Measurements from ENCODE around the gene METTL2A. TPM values are rescaled to one million over a fixed set of nuclear protein-coding genes. Genes with fewer than 3 reads are reported as not detected.
"Not testable (repeated sequence)": the region's sequence is repeated elsewhere in the genome, so short reads cannot be mapped to it uniquely, and the experiment has no call there.

Gene METTL2A
- polyA plus RNA-seq, 3 donors: 2.2 to 5.6 (median 3.9) TPM

DNA sequence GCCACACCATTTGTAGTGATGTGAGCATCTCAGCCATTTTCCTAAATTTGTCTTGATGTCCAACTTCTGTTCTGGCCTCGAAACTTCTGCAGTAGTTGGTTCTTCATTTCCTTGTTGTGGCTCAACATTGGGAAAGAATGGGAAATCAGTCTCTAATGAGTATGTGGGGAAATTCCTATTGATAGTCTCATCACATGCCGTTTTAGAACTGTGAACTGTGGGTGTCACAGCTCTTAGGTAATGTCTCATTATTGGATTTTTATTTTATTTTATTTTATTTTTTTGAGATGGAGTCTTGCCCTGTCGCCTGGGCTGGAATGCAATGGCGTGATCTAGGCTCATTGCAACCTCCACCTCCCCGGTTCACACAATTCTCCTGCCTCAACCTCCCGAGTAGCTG is 17.5 kb downstream of the METTL2A start:
- H3K9me3 ChIP-seq (replicated peaks in 1 of 2; ENCODE audit: control insufficient read depth in 1 of 2, insufficient read depth in 1 of 2, low read length in 2 of 2); H3K9ac ChIP-seq (ENCODE audit: insufficient read depth, low read length, poor library complexity, severe bottlenecking); H3K4me1 ChIP-seq (ENCODE audit: control insufficient read depth in 1 of 2, insufficient read depth in 2 of 2, low read length in 2 of 2); DNase-seq; H3K27me3 ChIP-seq (ENCODE audit: control insufficient read depth in 2 of 2, insufficient read depth in 2 of 2, low read length in 2 of 2); H3K79me2 ChIP-seq (ENCODE audit: insufficient read depth, low read length); H3K4me1 Mint-ChIP-seq; H3K27ac ChIP-seq (ENCODE audit: low read depth in 1 of 2, low read length in 2 of 2); H3K4me3 ChIP-seq (replicated peaks in 1 of 3; ENCODE audit: low read depth in 2 of 3, low read length in 3 of 3); H3K4me2 ChIP-seq (replicated peaks; ENCODE audit: extremely low read depth, low read length, poor library complexity, severe bottlenecking); H3K27ac Mint-ChIP-seq; H3K9me3 Mint-ChIP-seq; H3K27me3 Mint-ChIP-seq (ENCODE audit: low read depth in 3 of 3); H4K20me1 ChIP-seq (ENCODE audit: insufficient read depth, low read length); H3K4me3 Mint-ChIP-seq; H2AFZ ChIP-seq (ENCODE audit: insufficient read depth, low read depth, low read length, poor library complexity, severe bottlenecking); intact Hi-C loops (cut with micrococcal nuclease): not testable (repeated sequence)
- WGBS (ENCODE audit: insufficient coverage): no CpG with 5 or more reads among the region's 6 CpGs
- H3K36me3 Mint-ChIP-seq: peaks cover 44 to 65% of the 10 kb centered on the region in 2 donors
- peaks cover 18 to 51% of the 10 kb centered on the region in 2 donors for H3K36me3 ChIP-seq (replicated peaks in 1 of 2; ENCODE audit: control insufficient read depth in 1 of 2, insufficient read depth in 2 of 2, low read length in 2 of 2)

DNA sequence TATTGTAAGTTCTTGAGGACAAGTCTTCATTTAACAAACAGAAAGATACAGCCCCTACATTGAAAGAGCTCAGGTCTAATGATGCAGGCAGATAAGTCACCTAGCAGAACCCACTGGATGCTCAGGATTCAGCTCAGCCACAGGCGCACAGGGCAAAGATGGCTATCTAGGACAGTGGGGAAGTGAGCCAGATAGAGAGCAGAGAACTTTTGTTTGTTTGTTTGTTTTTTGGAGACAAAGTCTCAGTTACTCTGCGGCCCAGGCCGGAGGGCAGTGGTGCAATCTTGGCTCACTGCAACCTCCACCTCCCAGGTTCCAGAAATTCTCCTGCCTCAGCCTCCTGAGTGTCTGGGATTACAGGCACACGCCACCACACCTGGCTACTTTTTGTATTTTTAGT is 20.4 kb downstream of the METTL2A start:
- Histone ChIP-seq H3K27me3 (ENCODE audit: control insufficient read depth in 2 of 2, insufficient read depth in 2 of 2, low read length in 2 of 2) (no peaks in the 10 kb centered on the region), H4K20me1 (ENCODE audit: insufficient read depth, low read length) (no peaks in the 10 kb centered on the region), H2AFZ (ENCODE audit: insufficient read depth, low read depth, low read length, poor library complexity, severe bottlenecking) (no peak overlapping the region), H3K4me1 (ENCODE audit: control insufficient read depth in 1 of 2, insufficient read depth in 2 of 2, low read length in 2 of 2) (no peaks in the 10 kb centered on the region), H3K4me2 (replicated peaks; ENCODE audit: extremely low read depth, low read length, poor library complexity, severe bottlenecking) (no peak overlapping the region), H3K4me3 (replicated peaks in 1 of 3; ENCODE audit: low read depth in 2 of 3, low read length in 3 of 3) (no peak overlapping the region), H3K9me3 (replicated peaks in 1 of 2; ENCODE audit: control insufficient read depth in 1 of 2, insufficient read depth in 1 of 2, low read length in 2 of 2) (no peaks in the 10 kb centered on the region), H3K9ac (ENCODE audit: insufficient read depth, low read length, poor library complexity, severe bottlenecking) (no peak overlapping the region), H3K36me3 (replicated peaks in 1 of 2; ENCODE audit: control insufficient read depth in 1 of 2, insufficient read depth in 2 of 2, low read length in 2 of 2) (peaks cover 26 to 73% of the 10 kb centered on the region in 2 donors), H3K27ac (ENCODE audit: low read depth in 1 of 2, low read length in 2 of 2) (no peak overlapping the region), H3K79me2 (ENCODE audit: insufficient read depth, low read length) (no peaks in the 10 kb centered on the region)
- no peaks in the 10 kb centered on the region for H3K9me3 Mint-ChIP-seq
- H3K27ac Mint-ChIP-seq: peak overlapping the region in 1 of 7 donors; percentile 43
- no peak overlapping the region for H3K4me3 Mint-ChIP-seq
- intact Hi-C loops (cut with micrococcal nuclease): no loop called here
- H3K4me1 Mint-ChIP-seq: no peaks in the 10 kb centered on the region
- H3K27me3 Mint-ChIP-seq (ENCODE audit: low read depth in 3 of 3): no peaks in the 10 kb centered on the region
- no peak for DNase-seq
- 94% methylated on average over 3 of the region's 4 CpGs for WGBS (ENCODE audit: insufficient coverage)
- H3K36me3 Mint-ChIP-seq: peaks cover 51 to 80% of the 10 kb centered on the region in 2 donors
- TF ChIP-seq, protein P1, sequence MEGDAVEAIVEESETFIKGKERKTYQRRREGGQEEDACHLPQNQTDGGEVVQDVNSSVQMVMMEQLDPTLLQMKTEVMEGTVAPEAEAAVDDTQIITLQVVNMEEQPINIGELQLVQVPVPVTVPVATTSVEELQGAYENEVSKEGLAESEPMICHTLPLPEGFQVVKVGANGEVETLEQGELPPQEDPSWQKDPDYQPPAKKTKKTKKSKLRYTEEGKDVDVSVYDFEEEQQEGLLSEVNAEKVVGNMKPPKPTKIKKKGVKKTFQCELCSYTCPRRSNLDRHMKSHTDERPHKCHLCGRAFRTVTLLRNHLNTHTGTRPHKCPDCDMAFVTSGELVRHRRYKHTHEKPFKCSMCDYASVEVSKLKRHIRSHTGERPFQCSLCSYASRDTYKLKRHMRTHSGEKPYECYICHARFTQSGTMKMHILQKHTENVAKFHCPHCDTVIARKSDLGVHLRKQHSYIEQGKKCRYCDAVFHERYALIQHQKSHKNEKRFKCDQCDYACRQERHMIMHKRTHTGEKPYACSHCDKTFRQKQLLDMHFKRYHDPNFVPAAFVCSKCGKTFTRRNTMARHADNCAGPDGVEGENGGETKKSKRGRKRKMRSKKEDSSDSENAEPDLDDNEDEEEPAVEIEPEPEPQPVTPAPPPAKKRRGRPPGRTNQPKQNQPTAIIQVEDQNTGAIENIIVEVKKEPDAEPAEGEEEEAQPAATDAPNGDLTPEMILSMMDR (IDR thresholded peaks at IDR 0.05): no peak

DNA sequence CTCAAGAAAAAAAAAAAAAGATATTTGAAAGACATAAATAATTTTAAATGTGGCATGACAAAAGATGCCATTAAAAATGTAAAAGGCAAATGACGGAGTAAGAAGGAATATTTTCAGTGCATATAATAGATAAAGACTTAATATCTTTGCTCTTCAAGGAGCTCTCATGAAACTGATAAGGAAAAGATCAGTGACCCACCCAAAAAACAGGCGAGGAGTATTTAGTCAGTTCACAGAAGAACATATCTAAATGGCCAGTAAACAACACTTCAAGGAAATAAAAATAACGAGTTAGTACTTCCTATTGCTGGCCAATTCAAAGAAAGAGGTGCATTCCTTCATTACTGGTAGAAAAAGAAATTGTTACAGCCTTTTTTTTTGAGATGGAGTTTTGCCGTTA is 22.1 kb downstream of the METTL2A start:
- H2AFZ ChIP-seq (ENCODE audit: insufficient read depth, low read depth, low read length, poor library complexity, severe bottlenecking); H3K27me3 Mint-ChIP-seq (ENCODE audit: low read depth in 3 of 3); H3K79me2 ChIP-seq (ENCODE audit: insufficient read depth, low read length); H3K4me1 ChIP-seq (ENCODE audit: control insufficient read depth in 1 of 2, insufficient read depth in 2 of 2, low read length in 2 of 2); H3K4me3 Mint-ChIP-seq; intact Hi-C loops (cut with micrococcal nuclease); H3K9me3 Mint-ChIP-seq; H3K9me3 ChIP-seq (replicated peaks in 1 of 2; ENCODE audit: control insufficient read depth in 1 of 2, insufficient read depth in 1 of 2, low read length in 2 of 2); DNase-seq; H3K27me3 ChIP-seq (ENCODE audit: control insufficient read depth in 2 of 2, insufficient read depth in 2 of 2, low read length in 2 of 2); H3K4me1 Mint-ChIP-seq; H3K4me3 ChIP-seq (replicated peaks in 1 of 3; ENCODE audit: low read depth in 2 of 3, low read length in 3 of 3); H3K27ac Mint-ChIP-seq; H3K4me2 ChIP-seq (replicated peaks; ENCODE audit: extremely low read depth, low read length, poor library complexity, severe bottlenecking); H3K9ac ChIP-seq (ENCODE audit: insufficient read depth, low read length, poor library complexity, severe bottlenecking); H4K20me1 ChIP-seq (ENCODE audit: insufficient read depth, low read length); H3K27ac ChIP-seq (ENCODE audit: low read depth in 1 of 2, low read length in 2 of 2): not testable (repeated sequence)
- H3K36me3 Mint-ChIP-seq: peaks cover 46 to 75% of the 10 kb centered on the region in 2 donors
- H3K36me3 ChIP-seq (replicated peaks in 1 of 2; ENCODE audit: control insufficient read depth in 1 of 2, insufficient read depth in 2 of 2, low read length in 2 of 2): peaks cover 26 to 71% of the 10 kb centered on the region in 2 donors
- WGBS (ENCODE audit: insufficient coverage): 100% methylated on average over 1 of the region's 4 CpGs

DNA sequence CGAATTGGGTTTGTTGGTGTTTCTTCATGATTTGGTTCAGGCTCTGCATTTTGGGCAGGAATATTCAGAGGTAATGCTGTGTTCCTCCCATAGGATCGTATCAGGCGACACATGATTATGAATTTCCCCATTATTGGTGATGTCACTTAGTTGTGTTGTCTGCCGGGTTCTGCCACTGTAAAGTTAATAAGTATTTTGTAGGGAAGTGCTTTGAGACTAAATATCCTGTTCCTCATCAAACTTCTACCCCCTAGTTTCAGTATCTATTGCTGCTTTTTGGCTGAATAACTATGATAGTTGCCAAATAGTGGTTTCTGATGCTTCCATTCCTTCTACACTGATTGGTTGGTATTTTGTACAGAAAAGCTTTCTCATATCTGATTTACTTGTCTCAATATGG is 28.5 kb downstream of the METTL2A start:
- H3K4me3 ChIP-seq (replicated peaks in 1 of 3; ENCODE audit: low read depth in 2 of 3, low read length in 3 of 3); H2AFZ ChIP-seq (ENCODE audit: insufficient read depth, low read depth, low read length, poor library complexity, severe bottlenecking); H3K4me1 ChIP-seq (ENCODE audit: control insufficient read depth in 1 of 2, insufficient read depth in 2 of 2, low read length in 2 of 2); H3K9me3 Mint-ChIP-seq; intact Hi-C loops (cut with micrococcal nuclease); H3K9ac ChIP-seq (ENCODE audit: insufficient read depth, low read length, poor library complexity, severe bottlenecking); H3K27me3 ChIP-seq (ENCODE audit: control insufficient read depth in 2 of 2, insufficient read depth in 2 of 2, low read length in 2 of 2); H3K79me2 ChIP-seq (ENCODE audit: insufficient read depth, low read length); H3K27me3 Mint-ChIP-seq (ENCODE audit: low read depth in 3 of 3); H4K20me1 ChIP-seq (ENCODE audit: insufficient read depth, low read length); H3K4me2 ChIP-seq (replicated peaks; ENCODE audit: extremely low read depth, low read length, poor library complexity, severe bottlenecking); H3K27ac ChIP-seq (ENCODE audit: low read depth in 1 of 2, low read length in 2 of 2); H3K9me3 ChIP-seq (replicated peaks in 1 of 2; ENCODE audit: control insufficient read depth in 1 of 2, insufficient read depth in 1 of 2, low read length in 2 of 2); H3K4me3 Mint-ChIP-seq: not testable (repeated sequence)
- peak; percentile 6 to 47 (median 32) for DNase-seq
- peaks cover 15 to 29% of the 10 kb centered on the region in 2 donors for H3K36me3 Mint-ChIP-seq
- WGBS (ENCODE audit: insufficient coverage): no CpG with 5 or more reads among the region's 4 CpGs
- peaks cover 8 to 21% of the 10 kb centered on the region in 2 donors for H3K36me3 ChIP-seq (replicated peaks in 1 of 2; ENCODE audit: control insufficient read depth in 1 of 2, insufficient read depth in 2 of 2, low read length in 2 of 2)
- H3K4me1 Mint-ChIP-seq: peaks cover 11% of the 10 kb centered on the region
- peak overlapping the region; percentile 50 to 87 (median 76) for H3K27ac Mint-ChIP-seq
